ENCODE measurements around the gene TSPYL4. TPM values are rescaled to one million over a fixed set of nuclear protein-coding genes. Genes with fewer than 3 reads are reported as not detected.
A peak's percentile ranks its signal among the peaks of the same experiment; 100 is the strongest.

The TSPYL4 gene
- total and polyA plus RNA-seq, 11 donors: 8.0 to 52.8 (median 30.5) TPM

DNA sequence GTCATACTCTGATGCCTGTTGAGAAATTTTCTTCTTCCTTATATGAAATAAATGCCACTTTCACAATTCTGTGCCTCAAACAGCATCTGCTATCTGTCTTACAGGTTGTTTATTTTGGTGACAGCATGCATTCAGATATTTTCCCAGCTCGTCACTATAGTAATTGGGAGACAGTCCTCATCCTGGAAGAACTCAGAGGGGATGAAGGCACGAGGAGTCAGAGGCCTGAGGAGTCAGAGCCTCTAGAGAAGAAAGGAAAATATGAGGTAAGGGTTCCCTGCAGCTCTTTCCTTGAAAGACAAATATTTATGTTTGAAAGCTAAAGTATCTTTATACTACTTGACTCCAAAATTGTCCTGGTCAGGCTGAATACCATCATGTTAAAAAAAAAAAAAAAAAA, 15.8 kb downstream of the TSPYL4 start:
- H3K4me3 ChIP-seq: no peak overlapping the region
- no peaks in the 10 kb centered on the region for H3K4me1 ChIP-seq
- H3K27ac ChIP-seq: no peak overlapping the region
- intact Hi-C loops (cut with DNase I): no loop called here
- H3K27me3 ChIP-seq: no peaks in the 10 kb centered on the region
- DNase-seq (no peak), ATAC-seq (no peak)
- peaks cover 0 to 46% (median 19%) of the 10 kb centered on the region in 9 donors for H3K36me3 ChIP-seq
- no peak for TF ChIP-seq POLR2A (IDR thresholded peaks at IDR 0.05)
- TF ChIP-seq, protein P1, sequence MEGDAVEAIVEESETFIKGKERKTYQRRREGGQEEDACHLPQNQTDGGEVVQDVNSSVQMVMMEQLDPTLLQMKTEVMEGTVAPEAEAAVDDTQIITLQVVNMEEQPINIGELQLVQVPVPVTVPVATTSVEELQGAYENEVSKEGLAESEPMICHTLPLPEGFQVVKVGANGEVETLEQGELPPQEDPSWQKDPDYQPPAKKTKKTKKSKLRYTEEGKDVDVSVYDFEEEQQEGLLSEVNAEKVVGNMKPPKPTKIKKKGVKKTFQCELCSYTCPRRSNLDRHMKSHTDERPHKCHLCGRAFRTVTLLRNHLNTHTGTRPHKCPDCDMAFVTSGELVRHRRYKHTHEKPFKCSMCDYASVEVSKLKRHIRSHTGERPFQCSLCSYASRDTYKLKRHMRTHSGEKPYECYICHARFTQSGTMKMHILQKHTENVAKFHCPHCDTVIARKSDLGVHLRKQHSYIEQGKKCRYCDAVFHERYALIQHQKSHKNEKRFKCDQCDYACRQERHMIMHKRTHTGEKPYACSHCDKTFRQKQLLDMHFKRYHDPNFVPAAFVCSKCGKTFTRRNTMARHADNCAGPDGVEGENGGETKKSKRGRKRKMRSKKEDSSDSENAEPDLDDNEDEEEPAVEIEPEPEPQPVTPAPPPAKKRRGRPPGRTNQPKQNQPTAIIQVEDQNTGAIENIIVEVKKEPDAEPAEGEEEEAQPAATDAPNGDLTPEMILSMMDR (IDR thresholded peaks at IDR 0.05): no peak
- 72 to 84% (median 82%) methylated on average over 2 of the region's 2 CpGs for WGBS, 4 donors
- no peaks in the 10 kb centered on the region for H3K9me3 ChIP-seq

DNA sequence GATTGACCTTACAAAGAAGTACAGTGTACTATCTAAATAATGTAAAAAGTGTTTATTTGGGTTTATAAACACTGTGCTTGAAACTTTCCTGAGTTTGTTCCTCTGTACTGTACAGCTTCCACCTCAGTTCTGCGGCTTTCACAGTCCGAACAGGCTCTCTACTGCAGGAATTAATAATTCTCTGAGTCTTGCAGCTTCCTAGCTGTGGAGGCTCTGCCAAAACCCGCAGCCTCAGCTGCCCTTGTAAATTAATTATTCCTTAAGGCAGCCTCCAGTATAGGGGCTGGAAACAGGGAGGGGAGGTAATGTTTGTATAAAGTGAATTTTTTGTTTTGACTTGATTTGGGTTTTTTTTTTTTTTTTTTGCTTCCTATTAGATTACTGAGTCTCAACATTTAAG, 19.2 kb downstream of the TSPYL4 start:
- Histone ChIP-seq H3K9me3 (no peaks in the 10 kb centered on the region), H3K4me3 (no peak overlapping the region), H3K36me3 (peaks cover 0 to 36% (median 19%) of the 10 kb centered on the region in 9 donors), H3K27me3 (no peaks in the 10 kb centered on the region), H3K27ac (no peak overlapping the region), H3K4me1 (peaks cover 0 to 11% (median 0%) of the 10 kb centered on the region in 12 donors)
- ATAC-seq: no peak
- no peak for TF ChIP-seq POLR2A (IDR thresholded peaks at IDR 0.05)
- TF ChIP-seq, protein P1 (IDR thresholded peaks at IDR 0.05): no peak
- WGBS, 4 donors: 92 to 96% (median 92%) methylated on average over 3 of the region's 3 CpGs
- intact Hi-C loops (cut with DNase I): no loop called here
- DNase-seq: no peak

DNA sequence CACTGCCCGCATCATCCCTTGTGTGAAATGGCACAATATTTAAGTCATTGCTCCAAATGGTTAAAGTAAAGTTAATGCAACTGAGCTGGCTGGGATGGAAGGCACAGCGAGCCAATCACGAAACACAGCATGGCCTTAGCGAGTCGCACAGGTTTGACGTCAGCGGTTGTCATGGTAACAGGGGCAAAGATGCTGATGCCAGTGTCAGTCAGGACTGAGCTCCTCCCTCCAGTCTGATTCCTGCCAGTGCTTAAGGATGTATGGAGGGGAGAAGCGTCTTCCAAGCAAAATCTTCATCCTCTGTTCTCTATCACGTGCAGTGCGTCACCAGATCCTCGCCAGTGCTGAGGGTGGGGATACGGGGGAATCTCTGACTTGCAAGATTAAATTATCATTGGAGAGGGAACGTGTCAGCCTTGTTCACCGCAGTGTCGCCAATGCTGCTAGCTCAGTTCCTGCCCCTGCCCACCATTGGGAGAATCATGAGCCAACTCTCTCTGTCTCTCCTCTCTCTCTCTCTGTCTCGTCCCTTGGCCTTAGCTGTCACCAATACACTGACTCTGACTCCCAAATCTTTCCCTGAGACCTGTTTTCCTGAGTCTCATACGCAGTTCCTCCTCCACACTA, 24.5 kb downstream of the TSPYL4 start:
- no peaks in the 10 kb centered on the region for H3K27me3 ChIP-seq
- intact Hi-C loops (cut with DNase I): no loop called here
- peak overlapping the region in 9 of 12 donors; percentile 8 to 49 (median 33) for H3K4me3 ChIP-seq
- H3K9me3 ChIP-seq: no peaks in the 10 kb centered on the region
- 56 to 65% (median 63%) methylated on average over 17 of the region's 17 CpGs for WGBS, 4 donors
- no peak overlapping the region for H3K27ac ChIP-seq
- peaks cover 0 to 13% (median 0%) of the 10 kb centered on the region in 12 donors for H3K4me1 ChIP-seq
- H3K36me3 ChIP-seq: peaks cover 0 to 10% (median 2%) of the 10 kb centered on the region in 9 donors
- TF ChIP-seq, protein P1 (IDR thresholded peaks at IDR 0.05): no peak
- no peak for TF ChIP-seq POLR2A (IDR thresholded peaks at IDR 0.05)
- ATAC-seq: peak; percentile 84 to 97 (median 93)
- DNase-seq: peak; percentile 84 to 91 (median 89)

DNA sequence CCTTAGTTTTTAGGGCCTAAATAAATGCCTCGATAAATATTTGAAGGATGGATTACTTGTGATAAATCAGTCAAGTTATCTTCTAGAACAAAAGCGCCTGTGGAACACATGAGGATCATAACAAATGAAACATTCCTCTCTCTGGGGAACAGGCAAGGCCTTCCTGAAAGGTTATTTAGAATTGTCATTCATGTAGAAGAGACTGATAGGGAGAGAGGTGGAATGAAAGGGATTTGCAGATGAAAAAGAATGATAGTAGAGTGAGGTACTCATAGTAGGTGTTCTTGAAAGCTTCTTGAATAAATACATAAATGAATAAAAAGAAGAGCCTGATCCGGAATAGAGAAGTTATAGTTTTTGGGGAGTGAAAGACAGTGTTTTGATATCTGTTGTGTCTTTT, 30.5 kb downstream of the TSPYL4 start:
- no peak overlapping the region for H3K27ac ChIP-seq
- ATAC-seq (no peak), DNase-seq (no peak)
- 83 to 87% (median 83%) methylated on average over 3 of the region's 3 CpGs for WGBS, 4 donors
- no peaks in the 10 kb centered on the region for H3K27me3 ChIP-seq
- H3K36me3 ChIP-seq: peaks cover 0 to 34% (median 7%) of the 10 kb centered on the region in 9 donors
- TF ChIP-seq, protein P1 (IDR thresholded peaks at IDR 0.05): no peak
- no peak for TF ChIP-seq POLR2A (IDR thresholded peaks at IDR 0.05)
- H3K9me3 ChIP-seq: no peaks in the 10 kb centered on the region
- H3K4me3 ChIP-seq: no peak overlapping the region
- peaks cover 0 to 15% (median 0%) of the 10 kb centered on the region in 12 donors for H3K4me1 ChIP-seq
- intact Hi-C loops (cut with DNase I): no loop called here

Data from heart left ventricle (tissue), 16 donors.